Stimulated activated CD4-positive, alpha-beta T cell treated with anti-CD3 and anti-CD28 coated beads, Interleukin-1b, Interleukin-23, amount 100 ng/mL, for 4 hours (primary cell): ENCODE results near the gene SESN1.
"Not testable (repeated sequence)": the region's sequence is repeated elsewhere in the genome, so short reads cannot be mapped to it uniquely, and the experiment has no call there.

Source experiments
- DNase-seq, 2 donors: peaks; one replicate each; pipeline ENCODE4 v3.0.0-alpha.2; 2020; ENCODE audit warnings: low read depth in 2 of 2

Gene SESN1

GRCh38 chr6:109001291-109001894 is 93.3 kb downstream of the SESN1 start:
- no peak for DNase-seq

GRCh38 chr6:109000289-109000688 is 94.4 kb downstream of the SESN1 start:
- no peak for DNase-seq

- DNase-seq: no peak
Observed at GRCh38 chr6:108999428-108999827, 95.2 kb downstream of the SESN1 start.

GRCh38 chr6:108998485-108998884 is 96.2 kb downstream of the SESN1 start:
- no peak for DNase-seq

- DNase-seq: no peak
Observed at GRCh38 chr6:108996208-108996607, 98.4 kb downstream of the SESN1 start.

- no peak for DNase-seq
Observed at GRCh38 chr6:108995296-108995695, 99.3 kb downstream of the SESN1 start.

- DNase-seq: no peak
Observed at GRCh38 chr6:108993876-108994275, 100.8 kb downstream of the SESN1 start.

GRCh38 chr6:108989700-108990099 is 104.9 kb downstream of the SESN1 start:
- DNase-seq: no peak

- no peak for DNase-seq
Observed at GRCh38 chr6:108988765-108989164, 105.9 kb downstream of the SESN1 start.

- DNase-seq: no peak
Observed at GRCh38 chr6:108988296-108988695, 106.3 kb downstream of the SESN1 start.

GRCh38 chr6:108987156-108987555 is 107.5 kb downstream of the SESN1 start:
- DNase-seq: no peak

GRCh38 chr6:108985301-108985700 is 109.3 kb downstream of the SESN1 start:
- no peak for DNase-seq

GRCh38 chr6:108983151-108983550 is 111.5 kb downstream of the SESN1 start:
- no peak for DNase-seq

- DNase-seq: no peak
Observed at GRCh38 chr6:108982154-108983113, 112.2 kb downstream of the SESN1 start.

- not testable (repeated sequence) for DNase-seq
Observed at GRCh38 chr6:108978638-108979037, 116.0 kb downstream of the SESN1 start.

- DNase-seq: no peak
Observed at GRCh38 chr6:108974201-108974600, 120.4 kb downstream of the SESN1 start.

- DNase-seq: no peak
Observed at GRCh38 chr6:108969776-108970175, 124.9 kb downstream of the SESN1 start.

- DNase-seq: no peak
Observed at GRCh38 chr6:108968325-108969316, 126.0 kb downstream of the SESN1 start.

GRCh38 chr6:108966855-108967755 is 127.5 kb downstream of the SESN1 start:
- DNase-seq: no peak

- no peak for DNase-seq
Observed at GRCh38 chr6:108966251-108966650, 128.4 kb downstream of the SESN1 start.

- DNase-seq: no peak
Observed at GRCh38 chr6:108961985-108962384, 132.7 kb downstream of the SESN1 start.
